H7 (cell line): Measurements from ENCODE around the gene CSNK1G1. TPM values are rescaled to one million over a fixed set of nuclear protein-coding genes. Genes with fewer than 3 reads are reported as not detected.

Experiments
- DNase-seq: peaks from one replicate; pipeline ENCODE4 v3.0.0; 2012
- H3K27me3 ChIP-seq: 2 replicates; pipeline ENCODE4 v1.6.0; 2011; ENCODE audit warnings: mild to moderate bottlenecking, low read length; ENCODE audit not compliant: control insufficient read depth, insufficient read depth
- H3K36me3 ChIP-seq: replicated peaks from 2 replicates; pipeline ENCODE4 v1.5.1; 2011; ENCODE audit warnings: low read length; ENCODE audit not compliant: control insufficient read depth, insufficient read depth
- H3K4me3 ChIP-seq: 2 replicates; pipeline ENCODE4 v1.5.1; 2011; ENCODE audit warnings: low read depth, mild to moderate bottlenecking, control low read depth, low read length, moderate library complexity; ENCODE audit not compliant: insufficient read depth
- total RNA-seq: library from RNA; depleted of rRNA; stranded (reverse); fragments of >200 nt; shearing (Covaris generic); gene quantifications from 2 replicates; pipeline ENCODE4 v1.2.3, GENCODE V29; 2014

Gene CSNK1G1
- total RNA-seq, 1 experiment from 2014 or later = 8.9 TPM

DNA sequence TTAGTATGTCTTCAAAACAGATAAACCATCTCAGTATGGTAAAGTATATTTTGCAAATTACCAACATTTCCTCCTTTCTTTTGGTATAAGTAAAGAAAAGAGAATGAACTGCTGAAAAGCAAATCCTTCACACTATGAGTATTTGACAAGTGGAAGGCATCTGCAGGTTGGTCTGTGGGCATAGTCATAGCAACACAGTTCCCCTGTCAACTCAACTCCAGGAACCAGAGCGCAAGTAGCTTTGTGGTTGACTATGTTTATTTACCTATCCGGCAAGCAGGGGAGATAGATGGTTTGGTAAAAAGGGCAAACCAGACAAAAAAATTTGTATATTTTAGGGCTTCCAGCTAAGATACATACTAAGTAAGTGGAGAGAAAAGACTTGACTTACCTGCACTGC is 104.9 kb downstream of the CSNK1G1 start:
- no peak for DNase-seq
- H3K4me3 ChIP-seq = no peak overlapping the region
- H3K36me3 ChIP-seq = no peaks in the 10 kb centered on the region
- no peaks in the 10 kb centered on the region for H3K27me3 ChIP-seq

DNA sequence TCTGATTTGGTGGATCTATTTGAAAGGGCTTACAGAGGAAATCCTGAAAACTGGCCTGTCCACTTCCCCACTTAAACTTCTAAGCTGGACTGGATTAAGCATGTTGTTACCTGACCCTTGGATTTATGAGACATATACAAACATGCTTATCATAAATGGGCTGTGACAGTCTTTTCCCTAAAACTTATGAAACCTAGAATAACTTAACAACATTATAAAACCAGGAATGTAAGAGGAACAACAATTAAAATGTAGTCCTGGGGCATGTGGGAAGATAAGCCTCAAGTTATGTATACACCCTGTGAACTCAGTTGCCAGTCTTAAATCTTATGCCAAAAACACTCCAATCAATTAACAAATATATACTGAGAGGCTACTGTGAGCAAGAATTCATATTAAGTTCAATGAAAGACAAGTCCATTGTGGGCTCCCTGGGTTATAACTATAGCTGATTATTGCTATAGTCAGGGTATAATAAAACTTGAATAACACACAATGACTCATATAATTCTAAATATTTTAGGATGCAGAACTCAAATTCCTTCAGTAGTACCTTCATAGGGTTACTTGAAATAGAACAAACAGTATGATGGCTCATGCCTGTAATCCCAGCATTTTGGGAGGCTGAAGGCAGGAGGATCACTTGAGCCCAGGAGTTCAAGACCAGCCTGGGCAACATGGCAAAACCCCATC is 105.9 kb downstream of the CSNK1G1 start:
- H3K4me3 ChIP-seq = no peak overlapping the region
- H3K36me3 ChIP-seq = no peaks in the 10 kb centered on the region
- H3K27me3 ChIP-seq = no peaks in the 10 kb centered on the region
- no peak for DNase-seq

DNA sequence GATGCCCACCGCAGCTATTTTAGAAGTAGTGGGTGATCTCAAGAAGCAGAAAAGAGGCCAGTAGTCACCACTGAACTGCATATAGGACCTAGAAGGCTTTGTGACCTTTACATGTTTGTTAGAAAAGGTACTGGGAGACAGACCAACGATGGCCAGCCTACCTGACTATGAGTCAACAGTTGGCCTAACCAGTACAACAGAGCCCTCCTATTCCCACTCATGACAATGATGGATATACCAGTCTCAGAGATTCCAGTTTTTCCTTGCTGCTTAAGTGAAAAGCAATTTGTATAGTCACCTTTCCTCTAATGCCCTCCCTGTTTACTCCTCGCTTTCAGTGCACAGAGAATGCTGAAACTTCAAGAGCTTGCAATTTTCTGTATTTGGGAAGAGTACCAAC is 106.6 kb downstream of the CSNK1G1 start:
- Histone ChIP-seq H3K4me3 (no peak overlapping the region), H3K27me3 (no peaks in the 10 kb centered on the region), H3K36me3 (no peaks in the 10 kb centered on the region)
- no peak for DNase-seq

GRCh38 chr15:64247906-64248541 is 107.9 kb downstream of the CSNK1G1 start:
- Histone ChIP-seq H3K27me3 (no peaks in the 10 kb centered on the region), H3K4me3 (no peak overlapping the region), H3K36me3 (no peaks in the 10 kb centered on the region)
- peak; percentile 5 for DNase-seq

DNA sequence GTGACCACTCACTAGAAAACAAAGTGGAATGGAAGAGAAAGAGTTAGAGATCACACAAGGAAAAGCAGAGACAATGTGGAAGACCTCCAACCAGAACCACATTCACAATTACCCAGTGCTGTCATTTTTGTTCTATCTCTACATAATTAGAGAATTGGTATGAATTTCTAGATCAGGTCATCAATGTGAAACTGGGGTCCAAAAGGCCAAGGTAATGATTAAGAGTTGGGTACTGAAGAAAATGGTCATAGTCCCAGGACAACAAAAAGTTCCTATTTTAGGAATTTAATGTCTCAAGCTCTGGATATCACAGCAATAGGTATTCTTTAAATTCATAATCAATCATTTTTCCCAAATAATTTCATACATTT is 108.5 kb downstream of the CSNK1G1 start:
- Histone ChIP-seq H3K27me3 (no peaks in the 10 kb centered on the region), H3K4me3 (no peak overlapping the region), H3K36me3 (no peaks in the 10 kb centered on the region)
- no peak for DNase-seq

DNA sequence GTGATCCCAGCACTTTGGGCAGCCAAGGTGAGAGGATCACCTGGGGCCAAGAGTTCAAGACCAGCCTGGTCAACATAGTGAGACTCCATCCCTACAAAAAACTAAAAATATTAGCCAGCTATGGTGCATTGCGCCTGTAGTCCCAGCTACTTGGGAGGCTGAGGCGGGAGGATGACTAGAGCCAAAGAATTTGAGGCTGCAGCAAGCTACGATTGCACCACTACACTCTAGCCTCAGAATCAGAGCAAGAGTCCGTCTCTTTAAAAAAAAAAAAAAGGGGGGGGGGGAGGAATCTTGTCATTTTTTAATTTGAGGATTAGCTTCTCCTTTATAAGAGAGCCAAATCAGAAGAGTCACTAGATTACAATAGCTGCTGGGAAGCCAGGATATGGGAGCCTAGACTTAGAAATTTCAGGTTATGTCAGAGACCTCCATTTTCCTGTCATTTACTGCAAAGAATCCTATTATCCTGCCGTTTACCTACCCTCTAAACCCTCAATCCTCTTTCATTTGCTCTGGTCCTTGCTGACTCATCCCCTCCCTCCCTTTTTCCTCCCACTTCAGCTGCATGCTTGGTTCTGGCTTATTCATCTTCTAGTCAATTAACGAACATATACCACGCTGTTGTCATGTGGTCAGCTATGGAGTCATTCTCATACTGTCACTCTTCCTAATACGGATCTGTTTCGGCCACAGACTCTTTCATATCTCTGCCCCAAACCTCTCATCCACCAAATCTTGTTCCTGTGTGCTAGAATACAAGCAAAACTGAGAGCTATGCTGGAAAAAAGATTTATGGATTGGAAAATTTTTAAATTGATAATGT is 109.4 kb downstream of the CSNK1G1 start:
- no peak overlapping the region for H3K4me3 ChIP-seq
- no peak for DNase-seq
- no peaks in the 10 kb centered on the region for H3K36me3 ChIP-seq
- H3K27me3 ChIP-seq = no peaks in the 10 kb centered on the region

DNA sequence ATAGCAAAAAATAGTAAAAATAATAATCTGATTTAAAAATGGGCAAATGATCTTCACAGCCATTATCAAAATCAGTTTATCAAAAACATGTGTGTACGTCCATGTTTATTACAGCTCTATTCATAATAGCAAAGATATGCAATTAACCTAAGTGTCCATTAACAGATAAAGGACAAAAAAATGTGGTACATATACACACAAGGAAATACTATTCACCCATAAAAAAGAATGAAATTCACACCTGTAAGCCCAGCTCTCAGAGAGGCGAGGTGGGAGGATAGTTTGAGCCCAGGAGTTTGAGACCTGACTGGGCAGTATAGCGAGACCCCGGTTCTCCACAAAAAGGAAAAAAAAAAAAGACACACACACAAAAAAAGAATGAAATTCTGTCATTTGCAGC is 110.6 kb downstream of the CSNK1G1 start:
- no peak overlapping the region for H3K4me3 ChIP-seq
- H3K27me3 ChIP-seq = no peaks in the 10 kb centered on the region
- no peak for DNase-seq
- no peaks in the 10 kb centered on the region for H3K36me3 ChIP-seq

DNA sequence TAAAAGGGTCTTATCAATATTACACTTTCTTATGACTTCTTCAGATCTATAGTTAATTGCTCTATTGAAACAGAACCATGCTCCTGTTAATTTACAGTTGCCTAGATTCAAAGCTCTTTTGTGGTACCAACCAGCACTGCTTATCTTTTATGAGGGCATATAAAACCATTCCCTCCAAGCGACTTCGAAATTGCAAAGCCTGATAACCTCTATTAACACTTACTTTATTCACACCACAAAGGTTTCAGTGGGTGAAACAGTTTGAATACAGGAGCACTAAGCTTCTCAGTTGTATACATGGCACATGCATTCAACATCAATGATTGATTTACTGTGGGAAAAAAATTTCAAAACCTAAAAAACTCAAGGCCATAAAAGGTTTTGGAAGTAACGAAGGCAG is 118.3 kb downstream of the CSNK1G1 start:
- Histone ChIP-seq H3K27me3 (no peaks in the 10 kb centered on the region), H3K4me3 (no peak overlapping the region)
- DNase-seq = no peak

DNA sequence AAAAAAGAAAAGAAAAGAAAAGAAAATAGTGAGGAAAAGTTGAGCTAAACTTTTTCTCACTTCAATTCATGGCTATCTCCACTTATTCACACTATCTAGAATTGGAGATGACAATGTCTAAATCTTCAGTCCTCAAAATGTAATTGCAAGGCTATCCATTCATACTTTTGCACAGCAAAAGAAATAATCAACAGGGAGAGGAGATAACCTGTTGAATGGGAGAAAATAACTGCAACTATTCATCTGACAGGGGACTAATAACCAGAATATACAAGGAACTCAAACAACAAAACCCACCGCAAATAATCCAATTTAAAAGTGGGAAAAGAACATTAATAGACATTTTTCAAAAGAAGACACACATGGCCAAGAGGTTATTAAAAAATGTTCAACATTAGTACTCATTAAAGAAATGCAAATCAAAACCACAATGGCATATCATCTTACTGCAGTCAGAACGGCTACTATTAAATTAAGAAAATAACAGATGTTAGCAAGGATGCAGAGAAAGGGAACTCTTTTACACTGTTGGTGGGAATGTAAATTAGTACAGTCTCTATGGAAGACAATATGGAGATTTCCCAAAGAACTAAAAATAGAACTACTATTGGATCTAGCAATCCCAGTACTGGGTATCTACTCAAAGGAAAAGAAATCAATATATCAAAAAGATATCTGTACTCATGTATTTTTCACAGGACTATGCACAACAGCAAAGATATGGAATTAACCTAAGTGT is 119.6 kb downstream of the CSNK1G1 start:
- DNase-seq = no peak
- Histone ChIP-seq H3K36me3 (no peaks in the 10 kb centered on the region), H3K4me3 (no peak overlapping the region)

More for the DNA sequence above, 118.3 kb downstream of the CSNK1G1 start:
- H3K36me3 ChIP-seq = no peaks in the 10 kb centered on the region

GRCh38 chr15:64235552-64235951 is 120.4 kb downstream of the CSNK1G1 start:
- Histone ChIP-seq H3K36me3 (no peaks in the 10 kb centered on the region), H3K4me3 (no peak overlapping the region), H3K27me3 (no peaks in the 10 kb centered on the region)
- no peak for DNase-seq

More for the DNA sequence above, 119.6 kb downstream of the CSNK1G1 start:
- no peaks in the 10 kb centered on the region for H3K27me3 ChIP-seq

- Histone ChIP-seq H3K27me3 (no peaks in the 10 kb centered on the region), H3K4me3 (no peak overlapping the region), H3K36me3 (no peaks in the 10 kb centered on the region)
- DNase-seq = no peak
Measured at GRCh38 chr15:64233299-64233698, 122.7 kb downstream of the CSNK1G1 start.

- DNase-seq = no peak
- no peaks in the 10 kb centered on the region for H3K36me3 ChIP-seq
- no peaks in the 10 kb centered on the region for H3K27me3 ChIP-seq
- no peak overlapping the region for H3K4me3 ChIP-seq
Measured at GRCh38 chr15:64232400-64232799, 123.6 kb downstream of the CSNK1G1 start.

DNA sequence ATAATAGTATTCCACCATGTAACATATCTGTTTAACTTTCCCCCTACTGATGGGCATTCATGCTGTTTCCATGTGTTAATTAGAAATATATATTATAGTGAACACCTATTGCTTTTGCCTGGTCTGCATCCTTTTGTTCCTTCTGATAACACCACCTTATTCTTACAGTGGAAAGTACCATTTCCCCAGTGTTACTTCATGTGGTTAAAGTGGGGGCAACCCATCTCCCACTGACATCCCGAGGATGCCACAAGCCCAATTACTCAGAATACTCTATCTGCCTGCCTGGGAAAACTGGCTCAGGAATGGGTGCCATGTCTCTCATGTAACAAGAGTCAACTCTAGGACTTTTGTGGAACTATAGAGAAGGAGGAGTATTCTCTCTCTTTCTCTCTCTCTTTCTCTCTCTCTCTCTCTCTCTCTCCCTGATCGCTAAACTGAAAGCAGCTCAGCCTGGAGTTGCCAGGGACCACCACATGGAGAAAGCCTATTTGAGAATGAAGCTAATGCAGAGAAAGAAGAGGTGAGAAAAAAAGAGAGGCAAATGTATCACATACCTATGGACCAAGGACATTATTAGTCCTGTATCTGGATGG is 126.7 kb downstream of the CSNK1G1 start:
- DNase-seq = no peak
- Histone ChIP-seq H3K27me3 (no peaks in the 10 kb centered on the region), H3K4me3 (no peak overlapping the region), H3K36me3 (no peaks in the 10 kb centered on the region)

DNA sequence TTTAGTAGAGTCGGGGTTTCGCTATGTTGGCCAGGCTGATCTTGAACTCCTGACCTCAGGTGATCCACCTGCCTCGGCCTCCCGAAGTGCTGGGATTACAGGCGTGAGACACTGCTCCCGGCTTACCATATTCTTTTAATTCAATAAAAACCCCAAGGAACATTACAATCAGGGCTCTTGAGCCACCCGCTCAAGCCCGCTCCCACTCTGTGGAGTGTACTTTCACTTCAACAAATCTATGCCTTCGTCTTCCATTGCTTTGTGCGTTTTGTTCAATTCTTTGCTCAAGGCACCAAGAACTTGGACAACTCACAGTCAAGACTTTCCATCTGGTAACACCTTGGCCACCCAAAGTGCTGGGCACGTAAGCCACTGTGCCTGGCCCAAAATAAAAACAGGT is 130.2 kb downstream of the CSNK1G1 start:
- Histone ChIP-seq H3K36me3 (no peaks in the 10 kb centered on the region), H3K4me3 (no peak overlapping the region), H3K27me3 (no peaks in the 10 kb centered on the region)
- no peak for DNase-seq
